A549 treated with Mapracorat at 1 μM for 4 hours (cell line): ENCODE data around the gene IL22RA2. TPM values are rescaled to one million over a fixed set of nuclear protein-coding genes. Genes with fewer than 3 reads are reported as not detected.

Source experiments
- total RNA-seq: library from RNA; stranded (reverse); fragments of 200-300 nt; extraction: Qiagen RNA extraction; gene quantifications from 5 replicates; pipeline ENCODE4 v1.2.3, GENCODE V29; 2022

IL22RA2 gene, protein sequence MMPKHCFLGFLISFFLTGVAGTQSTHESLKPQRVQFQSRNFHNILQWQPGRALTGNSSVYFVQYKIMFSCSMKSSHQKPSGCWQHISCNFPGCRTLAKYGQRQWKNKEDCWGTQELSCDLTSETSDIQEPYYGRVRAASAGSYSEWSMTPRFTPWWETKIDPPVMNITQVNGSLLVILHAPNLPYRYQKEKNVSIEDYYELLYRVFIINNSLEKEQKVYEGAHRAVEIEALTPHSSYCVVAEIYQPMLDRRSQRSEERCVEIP
- total RNA-seq, result not detected in 5 replicates

GRCh38 chr6:137173501-137173900, at the start of gene IL22RA2:
TSS of gene IL22RA2 (minus strand) at chr6:137173644. CDS start at chr6:137161749, 11,895 bp downstream.

GRCh38 chr6:137218917-137219663, 45.6 kb upstream of the IL22RA2 start, which contains the start of gene IFNGR1:
TSS of gene IFNGR1 (minus strand) at chr6:137219385. CDS start at chr6:137219327, 58 bp downstream.

Other genes with a start within 250 kb of the IL22RA2 start
- gene IL20RA, start 128.7 kb downstream of the IL22RA2 start, total RNA-seq, result not detected in 5 replicates
- 34.4 to 39.4 TPM (median 37.6 TPM) in 5 replicates for gene IFNGR1, start 45.7 kb upstream of the IL22RA2 start, total RNA-seq